Measurements from ENCODE around the gene EP400.

DNA sequence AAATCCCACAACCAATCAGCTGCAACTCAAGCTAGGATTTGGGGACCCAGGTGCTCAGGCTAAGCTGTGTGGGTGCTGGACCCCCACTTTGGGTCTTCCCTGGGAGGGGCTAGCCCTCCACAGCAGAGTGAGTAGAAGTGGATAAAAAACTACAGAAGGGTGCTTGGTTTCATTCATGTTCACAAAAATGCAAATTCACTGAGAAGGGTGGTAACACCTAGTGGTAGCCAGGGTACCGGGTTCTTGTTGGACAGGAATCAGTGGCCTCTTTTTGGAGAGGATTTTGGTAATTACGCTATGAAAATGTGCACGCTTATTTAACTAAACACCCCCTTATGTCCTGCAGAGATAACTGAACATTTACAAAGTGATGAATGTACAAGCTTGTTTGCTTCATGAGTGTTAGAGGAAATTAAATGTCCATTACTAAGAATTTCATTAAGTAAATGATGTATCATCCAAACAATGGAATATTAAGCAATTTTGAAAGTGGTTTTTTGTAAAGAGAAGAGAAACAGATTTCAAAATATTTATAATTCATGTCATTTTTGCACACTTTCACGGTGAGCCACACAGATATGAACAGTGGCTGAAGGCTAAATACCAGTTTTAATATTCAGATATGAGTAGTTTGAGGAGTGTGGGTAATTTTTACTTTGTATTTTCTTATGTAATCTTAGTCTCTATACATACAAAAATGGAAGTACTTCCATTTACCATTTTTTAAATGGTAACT is 116.0 kb downstream of the EP400 start:
- no peak for TF ChIP-seq EZH2 (IDR thresholded peaks at IDR 0.05; ENCODE audit: borderline replicate concordance, low read length)
- TF ChIP-seq, protein P1, sequence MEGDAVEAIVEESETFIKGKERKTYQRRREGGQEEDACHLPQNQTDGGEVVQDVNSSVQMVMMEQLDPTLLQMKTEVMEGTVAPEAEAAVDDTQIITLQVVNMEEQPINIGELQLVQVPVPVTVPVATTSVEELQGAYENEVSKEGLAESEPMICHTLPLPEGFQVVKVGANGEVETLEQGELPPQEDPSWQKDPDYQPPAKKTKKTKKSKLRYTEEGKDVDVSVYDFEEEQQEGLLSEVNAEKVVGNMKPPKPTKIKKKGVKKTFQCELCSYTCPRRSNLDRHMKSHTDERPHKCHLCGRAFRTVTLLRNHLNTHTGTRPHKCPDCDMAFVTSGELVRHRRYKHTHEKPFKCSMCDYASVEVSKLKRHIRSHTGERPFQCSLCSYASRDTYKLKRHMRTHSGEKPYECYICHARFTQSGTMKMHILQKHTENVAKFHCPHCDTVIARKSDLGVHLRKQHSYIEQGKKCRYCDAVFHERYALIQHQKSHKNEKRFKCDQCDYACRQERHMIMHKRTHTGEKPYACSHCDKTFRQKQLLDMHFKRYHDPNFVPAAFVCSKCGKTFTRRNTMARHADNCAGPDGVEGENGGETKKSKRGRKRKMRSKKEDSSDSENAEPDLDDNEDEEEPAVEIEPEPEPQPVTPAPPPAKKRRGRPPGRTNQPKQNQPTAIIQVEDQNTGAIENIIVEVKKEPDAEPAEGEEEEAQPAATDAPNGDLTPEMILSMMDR (IDR thresholded peaks at IDR 0.05; ENCODE audit: low read length), result no peak
